Measurements from ENCODE around the gene OLFML3.
"Not testable (repeated sequence)": the region's sequence is repeated elsewhere in the genome, so short reads cannot be mapped to it uniquely, and the experiment has no call there.

OLFML3 gene, protein sequence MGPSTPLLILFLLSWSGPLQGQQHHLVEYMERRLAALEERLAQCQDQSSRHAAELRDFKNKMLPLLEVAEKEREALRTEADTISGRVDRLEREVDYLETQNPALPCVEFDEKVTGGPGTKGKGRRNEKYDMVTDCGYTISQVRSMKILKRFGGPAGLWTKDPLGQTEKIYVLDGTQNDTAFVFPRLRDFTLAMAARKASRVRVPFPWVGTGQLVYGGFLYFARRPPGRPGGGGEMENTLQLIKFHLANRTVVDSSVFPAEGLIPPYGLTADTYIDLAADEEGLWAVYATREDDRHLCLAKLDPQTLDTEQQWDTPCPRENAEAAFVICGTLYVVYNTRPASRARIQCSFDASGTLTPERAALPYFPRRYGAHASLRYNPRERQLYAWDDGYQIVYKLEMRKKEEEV

GRCh38 chr1:113978863-113979702, at the start of gene OLFML3:
Gene OLFML3 (plus strand): TSS chr1:113979474. CDS start chr1:113979517, 43 bp downstream.
- peak; percentile 46 for DNase-seq

DNA sequence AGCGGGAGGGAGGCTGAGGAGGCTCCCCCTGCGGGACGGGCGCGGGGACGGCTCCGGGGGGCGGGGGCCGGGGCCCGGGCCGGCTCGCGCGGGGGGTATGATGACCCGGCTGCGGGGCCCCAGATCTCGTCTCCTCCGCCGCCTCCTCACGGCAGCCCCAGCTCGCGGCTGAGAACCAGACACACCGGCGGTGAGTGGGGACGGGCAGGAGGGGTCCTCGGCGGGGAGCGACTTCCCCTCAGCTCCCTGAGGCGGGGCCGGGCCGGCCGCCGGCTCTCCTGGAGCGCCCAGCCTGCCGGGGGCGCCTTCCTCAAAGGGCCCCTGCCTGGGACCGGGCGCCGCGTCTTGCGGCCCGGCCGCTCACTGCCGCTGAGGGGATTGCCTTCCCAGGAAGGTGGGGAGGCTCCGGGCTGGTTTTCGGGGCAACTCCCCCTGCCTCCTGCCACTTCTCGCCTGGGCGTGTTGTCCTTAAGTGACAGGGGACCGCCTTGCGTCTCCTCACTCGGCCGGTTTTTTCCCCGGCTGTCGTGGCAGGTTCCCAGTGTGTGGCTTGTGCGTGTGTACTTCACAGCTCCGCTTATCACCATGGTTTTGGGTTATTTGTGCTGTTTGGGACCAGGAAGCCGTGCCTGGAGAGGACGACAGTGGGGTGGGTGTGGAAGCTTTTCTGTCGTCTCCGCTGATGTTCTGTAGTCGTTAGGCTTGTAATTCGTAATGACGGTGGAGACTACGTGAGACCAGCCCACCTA, 49.4 kb upstream of the OLFML3 start:
- peak; percentile 55 for DNase-seq

GRCh38 chr1:113930499-113931161, 48.6 kb upstream of the OLFML3 start:
- DNase-seq, result peak; percentile 36

- no peak for DNase-seq
Measured at GRCh38 chr1:113931451-113931851, 47.8 kb upstream of the OLFML3 start.

- DNase-seq, result no peak
Measured at GRCh38 chr1:113934006-113934405, 45.3 kb upstream of the OLFML3 start.

GRCh38 chr1:113934511-113935055, 44.7 kb upstream of the OLFML3 start:
- DNase-seq, result no peak

DNA sequence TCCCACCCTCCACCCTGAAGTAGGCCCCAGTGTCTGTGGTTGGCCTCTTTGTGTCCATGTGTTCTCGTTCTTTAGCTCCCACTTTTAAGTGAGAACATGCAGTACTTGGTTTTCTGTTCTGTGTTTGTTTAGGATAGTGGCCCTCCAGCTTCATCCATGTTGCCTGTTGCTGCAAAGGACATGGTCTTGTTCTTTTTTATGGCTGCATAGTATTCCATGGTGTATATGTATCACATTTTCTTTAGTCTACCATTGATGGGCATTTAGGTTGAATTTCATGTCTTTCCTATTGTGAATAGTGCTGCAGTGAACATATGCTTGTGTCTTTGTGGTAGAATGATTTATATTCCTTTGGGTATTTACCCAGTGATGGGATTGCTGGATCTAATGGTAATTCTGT, 44.1 kb upstream of the OLFML3 start:
- DNase-seq, result no peak

GRCh38 chr1:113935970-113936369, 43.3 kb upstream of the OLFML3 start:
- DNase-seq, result no peak

DNA sequence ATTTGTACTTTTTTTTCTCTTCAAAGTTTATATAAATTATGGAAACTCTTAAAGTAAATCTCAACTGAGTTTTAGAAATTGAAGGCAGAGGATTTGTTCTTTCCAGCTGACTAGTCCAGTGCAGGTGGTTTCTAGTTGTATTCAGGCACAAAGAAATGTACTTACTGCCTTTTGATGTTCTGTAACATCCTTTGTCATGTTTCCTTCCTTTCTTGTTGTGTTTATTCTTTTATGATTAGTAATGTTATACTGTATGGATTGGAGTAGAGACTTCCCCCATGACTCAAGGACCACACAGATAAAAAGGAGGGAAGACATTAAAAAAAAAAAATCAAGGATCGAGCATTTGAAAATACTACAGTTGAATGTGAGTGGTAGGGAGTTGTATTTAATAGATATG, 42.1 kb upstream of the OLFML3 start:
- no peak for DNase-seq

DNA sequence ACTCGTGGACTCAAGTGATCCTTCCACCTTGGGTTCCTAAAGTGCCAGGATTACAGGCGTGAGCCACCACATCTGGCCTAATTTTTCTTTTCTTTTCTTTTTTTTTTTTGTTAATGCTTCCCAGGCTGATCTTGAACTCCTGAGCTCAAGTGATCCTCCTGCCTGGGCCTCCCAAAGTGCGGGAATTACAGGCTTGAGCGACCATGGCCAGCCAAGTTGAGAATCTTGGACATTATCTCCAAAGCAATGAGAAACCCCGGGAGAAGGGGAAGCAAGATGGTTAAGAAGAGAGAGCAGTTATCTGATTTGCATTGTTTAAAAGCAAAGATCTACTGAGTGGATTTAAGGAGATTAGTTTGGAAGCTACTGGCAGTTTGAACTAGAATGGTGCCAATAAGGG, 41.1 kb upstream of the OLFML3 start:
- DNase-seq, result no peak

DNA sequence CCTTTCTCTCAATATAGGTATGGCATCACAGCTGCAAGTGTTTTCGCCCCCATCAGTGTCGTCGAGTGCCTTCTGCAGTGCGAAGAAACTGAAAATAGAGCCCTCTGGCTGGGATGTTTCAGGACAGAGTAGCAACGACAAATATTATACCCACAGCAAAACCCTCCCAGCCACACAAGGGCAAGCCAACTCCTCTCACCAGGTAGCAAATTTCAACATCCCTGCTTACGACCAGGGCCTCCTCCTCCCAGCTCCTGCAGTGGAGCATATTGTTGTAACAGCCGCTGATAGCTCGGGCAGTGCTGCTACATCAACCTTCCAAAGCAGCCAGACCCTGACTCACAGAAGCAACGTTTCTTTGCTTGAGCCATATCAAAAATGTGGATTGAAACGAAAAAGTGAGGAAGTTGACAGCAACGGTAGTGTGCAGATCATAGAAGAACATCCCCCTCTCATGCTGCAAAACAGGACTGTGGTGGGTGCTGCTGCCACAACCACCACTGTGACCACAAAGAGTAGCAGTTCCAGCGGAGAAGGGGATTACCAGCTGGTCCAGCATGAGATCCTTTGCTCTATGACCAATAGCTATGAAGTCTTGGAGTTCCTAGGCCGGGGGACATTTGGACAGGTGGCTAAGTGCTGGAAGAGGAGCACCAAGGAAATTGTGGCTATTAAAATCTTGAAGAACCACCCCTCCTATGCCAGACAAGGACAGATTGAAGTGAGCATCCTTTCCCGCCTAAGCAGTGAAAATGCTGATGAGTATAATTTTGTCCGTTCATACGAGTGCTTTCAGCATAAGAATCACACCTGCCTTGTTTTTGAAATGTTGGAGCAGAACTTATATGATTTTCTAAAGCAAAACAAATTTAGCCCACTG, 38.7 kb upstream of the OLFML3 start:
- peak; percentile 11 for DNase-seq

- no peak for DNase-seq
Measured at GRCh38 chr1:113941245-113941559, 38.1 kb upstream of the OLFML3 start.

DNA sequence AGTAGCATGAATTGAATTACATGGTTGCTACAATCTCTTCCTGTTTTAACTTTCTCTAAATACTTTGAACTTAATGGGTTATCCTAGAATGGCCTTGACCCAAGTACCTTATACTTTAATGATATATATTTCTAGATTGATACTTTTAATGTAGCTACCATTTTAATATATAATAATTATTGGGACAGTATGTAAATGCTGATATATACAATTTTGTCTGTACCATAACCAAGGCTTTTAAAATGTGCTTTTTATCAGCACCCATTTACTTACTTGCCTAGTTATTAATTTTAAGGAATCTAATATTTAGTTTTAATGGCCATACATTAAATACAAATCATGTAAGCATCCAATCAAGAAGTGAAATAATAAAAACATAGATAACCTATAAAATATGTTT, 36.7 kb upstream of the OLFML3 start:
- no peak for DNase-seq

GRCh38 chr1:113943028-113943811, 36.1 kb upstream of the OLFML3 start:
- DNase-seq, result no peak

DNA sequence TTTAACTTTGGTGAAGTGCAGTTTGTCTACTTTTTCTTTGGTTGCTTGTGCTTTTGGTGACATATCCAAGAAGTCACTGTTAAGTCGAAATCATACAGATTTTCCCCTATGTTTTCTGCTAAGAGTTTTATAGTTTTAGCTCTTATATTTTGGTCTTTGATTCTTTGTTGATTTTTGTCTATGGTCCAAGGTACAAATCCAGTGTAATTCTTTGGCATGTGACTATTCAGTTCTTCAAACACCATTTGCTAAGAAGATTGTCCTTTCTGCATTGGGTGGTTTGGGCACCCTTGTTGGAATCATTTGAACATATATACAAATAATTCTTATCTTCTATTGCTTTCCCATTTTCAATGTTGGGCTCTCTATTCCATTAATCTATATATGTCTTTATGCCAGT, 33.9 kb upstream of the OLFML3 start:
- DNase-seq, result no peak

GRCh38 chr1:113946112-113946511, 33.2 kb upstream of the OLFML3 start:
- DNase-seq, result no peak

DNA sequence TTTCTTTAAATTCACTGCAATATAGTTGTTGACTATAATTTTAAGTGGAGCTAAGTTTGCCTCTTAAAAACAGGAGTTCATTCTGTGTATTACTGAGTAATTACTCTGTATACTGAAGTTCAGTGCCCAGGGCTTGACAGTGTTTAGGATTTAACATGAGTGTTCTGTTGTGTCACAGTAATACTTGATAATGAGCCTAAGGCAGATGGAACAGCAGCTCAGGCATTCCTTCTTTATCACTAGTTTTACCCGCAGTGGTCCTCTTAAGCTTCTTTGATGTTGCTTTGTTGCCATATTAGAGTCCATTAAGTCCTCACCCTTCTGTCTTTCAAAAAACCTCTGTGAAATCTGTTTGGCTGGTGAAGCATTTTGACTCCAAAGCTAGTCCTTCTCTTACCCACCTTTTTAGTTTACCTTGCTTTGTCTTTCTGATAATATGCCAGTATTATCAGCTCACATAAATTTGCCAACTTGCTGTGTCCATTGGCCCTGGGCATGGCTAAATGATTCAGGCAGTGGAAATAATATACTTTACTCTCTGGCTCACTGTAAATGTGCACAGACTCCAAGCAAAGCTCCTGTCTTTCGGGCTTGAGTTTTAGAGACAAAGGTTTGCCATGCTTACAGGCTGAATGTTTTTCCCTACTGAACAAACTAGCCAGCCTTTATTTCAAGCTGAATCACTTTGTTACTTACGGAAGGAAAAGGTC, 32.4 kb upstream of the OLFML3 start:
- DNase-seq, result no peak

DNA sequence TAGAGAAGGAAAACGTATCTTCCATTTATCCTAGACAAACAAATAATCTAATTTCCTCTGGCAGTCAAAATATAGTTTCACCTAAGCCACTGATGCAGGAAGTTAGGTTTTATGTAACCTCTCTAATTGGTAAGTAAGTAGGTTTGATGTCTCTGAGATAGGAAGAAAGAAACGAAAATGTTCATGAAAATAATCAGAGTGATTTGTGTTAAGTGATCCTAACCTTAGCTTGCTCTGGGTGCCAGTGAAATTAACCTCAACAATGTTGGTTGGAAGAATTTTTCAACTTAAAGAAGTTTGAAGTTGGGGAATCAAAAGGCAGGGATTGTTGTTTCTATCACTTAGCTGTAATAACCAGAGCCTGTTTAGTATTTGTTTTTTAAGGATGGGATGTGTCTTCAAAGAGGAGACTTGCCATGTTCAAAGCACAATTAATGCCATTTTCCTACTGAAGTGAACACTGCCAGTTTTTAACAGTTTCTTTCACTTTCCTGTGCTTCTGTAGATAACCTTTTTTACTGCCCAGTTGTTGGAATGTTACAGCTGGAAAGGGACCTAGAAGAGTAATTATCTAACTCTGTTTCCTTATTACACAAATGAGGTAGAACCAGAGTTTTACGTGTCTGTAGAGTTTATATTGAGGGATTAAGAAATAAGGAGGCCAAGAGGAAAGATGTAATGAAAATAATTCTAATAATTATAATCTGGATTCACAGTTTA, 31.7 kb upstream of the OLFML3 start:
- DNase-seq, result no peak

GRCh38 chr1:113948151-113948550, 31.1 kb upstream of the OLFML3 start:
- DNase-seq, result not testable (repeated sequence)

All from stimulated activated CD4-positive, alpha-beta T cell treated with anti-CD3 and anti-CD28 coated beads, Interleukin-4, amount 100 ng/mL, for 1 hour (primary cell).